SK-N-MC (cell line): Measurements from ENCODE around the gene ERFE.

Experiments
- EZH2 ChIP-seq: fragments of 200-600 bp; sonication (generic); IDR thresholded peaks from one replicate; pipeline ENCODE4 v1.6.1; 2017; ENCODE audit warnings: antibody characterized with exemption
- POLR2AphosphoS5 ChIP-seq: IDR thresholded peaks from 2 replicates; pipeline ENCODE4 v1.6.1; 2012; ENCODE audit warnings: mild to moderate bottlenecking, low read depth, low read length, borderline replicate concordance

DNA sequence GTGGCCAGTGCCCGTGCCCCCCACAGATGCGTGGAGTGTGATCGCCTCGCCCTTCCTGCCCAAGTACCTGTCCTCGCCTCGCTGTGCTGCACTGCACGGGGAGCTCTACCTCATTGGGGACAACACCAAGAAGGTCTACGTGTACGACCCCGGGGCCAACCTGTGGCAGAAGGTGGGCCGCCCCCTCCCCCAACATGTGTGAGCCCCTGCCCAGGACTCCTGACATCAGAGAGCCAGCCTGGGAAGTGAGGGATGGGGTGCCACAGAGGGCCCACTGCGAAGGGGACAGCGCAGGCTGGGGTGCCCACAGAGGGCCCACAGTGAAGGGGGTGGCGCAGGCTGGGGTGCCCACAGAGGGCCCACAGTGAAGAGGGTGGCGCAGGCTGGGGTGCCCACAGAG, 9.8 kb upstream of the ERFE start:
- TF ChIP-seq EZH2 (no peak), POLR2AphosphoS5 (no peak)
